HG03342 (cell line): ENCODE data around the gene RBM27.
"Not testable (repeated sequence)": the region's sequence is repeated elsewhere in the genome, so short reads cannot be mapped to it uniquely, and the experiment has no call there.

ENCODE experiments used
- ATAC-seq: cut with Tn5 transposase; IDR thresholded peaks from one replicate; pipeline ENCODE4 v1.9.1; 2021; ENCODE audit warnings: mild to moderate bottlenecking, moderate library complexity; ENCODE audit not compliant: unreplicated experiment

The RBM27 gene, protein sequence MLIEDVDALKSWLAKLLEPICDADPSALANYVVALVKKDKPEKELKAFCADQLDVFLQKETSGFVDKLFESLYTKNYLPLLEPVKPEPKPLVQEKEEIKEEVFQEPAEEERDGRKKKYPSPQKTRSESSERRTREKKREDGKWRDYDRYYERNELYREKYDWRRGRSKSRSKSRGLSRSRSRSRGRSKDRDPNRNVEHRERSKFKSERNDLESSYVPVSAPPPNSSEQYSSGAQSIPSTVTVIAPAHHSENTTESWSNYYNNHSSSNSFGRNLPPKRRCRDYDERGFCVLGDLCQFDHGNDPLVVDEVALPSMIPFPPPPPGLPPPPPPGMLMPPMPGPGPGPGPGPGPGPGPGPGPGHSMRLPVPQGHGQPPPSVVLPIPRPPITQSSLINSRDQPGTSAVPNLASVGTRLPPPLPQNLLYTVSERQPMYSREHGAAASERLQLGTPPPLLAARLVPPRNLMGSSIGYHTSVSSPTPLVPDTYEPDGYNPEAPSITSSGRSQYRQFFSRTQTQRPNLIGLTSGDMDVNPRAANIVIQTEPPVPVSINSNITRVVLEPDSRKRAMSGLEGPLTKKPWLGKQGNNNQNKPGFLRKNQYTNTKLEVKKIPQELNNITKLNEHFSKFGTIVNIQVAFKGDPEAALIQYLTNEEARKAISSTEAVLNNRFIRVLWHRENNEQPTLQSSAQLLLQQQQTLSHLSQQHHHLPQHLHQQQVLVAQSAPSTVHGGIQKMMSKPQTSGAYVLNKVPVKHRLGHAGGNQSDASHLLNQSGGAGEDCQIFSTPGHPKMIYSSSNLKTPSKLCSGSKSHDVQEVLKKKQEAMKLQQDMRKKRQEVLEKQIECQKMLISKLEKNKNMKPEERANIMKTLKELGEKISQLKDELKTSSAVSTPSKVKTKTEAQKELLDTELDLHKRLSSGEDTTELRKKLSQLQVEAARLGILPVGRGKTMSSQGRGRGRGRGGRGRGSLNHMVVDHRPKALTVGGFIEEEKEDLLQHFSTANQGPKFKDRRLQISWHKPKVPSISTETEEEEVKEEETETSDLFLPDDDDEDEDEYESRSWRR

DNA sequence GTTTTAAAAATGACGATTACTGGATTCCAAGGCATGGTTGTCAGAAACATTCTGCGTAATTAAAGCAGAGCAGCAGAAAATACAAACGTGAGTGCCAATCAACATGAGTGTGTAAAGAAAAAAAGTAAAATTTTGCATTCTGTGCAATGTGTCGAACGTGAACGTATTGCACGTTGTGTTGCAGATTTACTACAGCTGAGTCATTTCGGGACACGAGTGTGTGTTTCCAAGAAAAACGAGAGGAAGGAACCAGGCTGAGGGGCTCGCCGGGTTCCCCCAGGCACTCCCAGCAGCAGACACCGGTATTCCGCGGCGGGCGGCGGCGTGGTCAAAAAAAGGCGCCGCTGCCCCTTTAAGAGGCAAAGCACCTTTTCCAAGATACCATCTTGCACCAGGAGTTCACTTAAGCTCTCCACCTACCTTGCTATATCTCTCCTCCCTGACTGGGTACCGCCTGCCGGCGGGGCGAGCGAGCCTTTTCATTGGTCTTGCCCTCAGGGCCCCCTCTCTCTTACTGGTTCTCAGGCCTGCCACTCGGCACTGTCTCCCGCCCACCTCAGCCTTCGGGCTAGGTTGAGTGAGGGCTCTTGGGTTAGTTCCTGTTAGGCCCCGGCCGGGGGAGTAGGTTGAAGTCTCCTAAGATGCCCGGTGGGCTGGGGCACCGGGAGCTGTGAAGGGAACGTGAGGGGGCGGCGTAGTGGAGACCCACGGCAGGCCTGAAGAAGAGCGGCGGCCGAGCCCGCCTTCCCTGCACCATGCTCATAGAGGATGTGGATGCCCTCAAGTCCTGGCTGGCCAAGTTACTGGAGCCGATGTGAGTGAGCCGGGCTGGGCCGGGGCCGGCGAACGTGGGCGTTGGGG lies at the start of gene RBM27:
RBM27 (plus strand) TSS at position 595 of the 861 bp plus-strand sequence; CDS start at position 756, 161 bp downstream.
- ATAC-seq: peak; percentile 100

DNA sequence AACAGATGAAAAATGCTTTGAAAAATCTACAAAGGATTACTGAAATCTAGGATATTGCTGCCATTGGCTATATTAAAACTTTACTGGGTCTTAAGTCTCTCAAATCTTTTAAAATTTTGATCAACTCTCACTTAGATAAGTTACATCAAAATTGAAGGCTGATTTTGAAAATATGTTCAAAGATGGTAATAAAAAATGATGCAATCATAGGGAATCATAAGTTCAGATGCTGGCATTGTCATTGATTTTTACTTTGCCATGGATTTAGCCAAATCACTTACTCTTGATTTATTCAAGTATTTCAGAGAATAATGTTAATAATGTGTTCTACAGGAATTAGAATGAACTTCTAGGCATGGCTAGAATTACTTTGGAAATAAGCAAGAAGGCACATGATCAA lies 45.1 kb upstream of the RBM27 start:
- ATAC-seq: no peak

DNA sequence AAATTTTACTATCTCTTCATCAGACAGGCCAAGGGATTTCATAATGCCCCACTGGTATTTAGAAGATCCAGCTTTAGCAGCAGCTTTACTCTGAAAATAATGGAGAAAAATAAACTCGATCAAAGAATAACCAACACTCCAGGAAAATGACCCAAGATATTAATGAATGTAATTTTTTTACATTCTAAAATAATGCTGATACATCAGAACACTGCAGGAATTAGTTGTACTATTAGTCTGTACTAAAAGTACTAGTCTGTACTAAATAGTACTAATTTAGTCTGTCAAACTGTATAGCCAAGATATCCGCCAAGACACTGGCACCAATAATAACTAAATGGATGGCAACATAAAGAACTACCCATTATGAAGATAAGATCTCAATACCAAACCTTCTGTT lies 39.0 kb upstream of the RBM27 start:
- no peak for ATAC-seq

DNA sequence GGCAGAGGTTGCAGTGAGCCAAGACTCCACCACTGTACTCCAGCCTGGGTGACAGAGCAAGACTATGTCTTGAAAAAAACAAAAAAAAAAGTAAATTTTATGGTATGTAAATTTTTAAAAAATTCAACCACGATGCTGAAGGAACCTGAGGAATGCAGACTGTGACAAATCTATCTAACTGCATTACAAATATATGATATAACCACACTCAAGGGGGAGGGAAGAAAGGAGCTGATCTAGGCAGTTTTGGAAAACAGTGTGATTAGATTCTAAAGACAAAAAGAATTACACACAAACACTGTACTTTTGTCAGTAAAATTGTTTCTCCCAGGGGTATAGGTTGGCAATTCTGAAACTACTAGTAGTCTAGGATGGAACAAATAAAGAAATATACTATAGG lies 37.9 kb upstream of the RBM27 start:
- ATAC-seq: no peak

DNA sequence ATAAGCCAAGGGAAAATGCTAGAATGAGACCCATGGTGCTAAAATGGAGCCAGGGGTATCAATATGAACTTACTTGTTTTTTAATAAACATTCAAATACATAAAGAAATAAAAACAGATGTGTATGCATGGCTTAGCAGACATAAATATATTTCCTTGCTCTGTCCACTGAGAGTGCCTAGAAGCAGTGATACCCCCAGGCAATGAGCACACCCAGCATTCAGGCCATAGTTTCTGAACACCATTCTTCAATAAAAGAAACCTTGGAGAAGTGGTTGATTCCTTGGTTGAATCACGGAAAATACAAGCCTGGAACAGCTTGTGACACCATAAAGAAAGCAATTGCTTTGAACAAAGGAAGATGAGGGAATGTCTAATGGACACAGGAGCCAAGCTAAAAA lies 37.5 kb upstream of the RBM27 start:
- no peak for ATAC-seq

DNA sequence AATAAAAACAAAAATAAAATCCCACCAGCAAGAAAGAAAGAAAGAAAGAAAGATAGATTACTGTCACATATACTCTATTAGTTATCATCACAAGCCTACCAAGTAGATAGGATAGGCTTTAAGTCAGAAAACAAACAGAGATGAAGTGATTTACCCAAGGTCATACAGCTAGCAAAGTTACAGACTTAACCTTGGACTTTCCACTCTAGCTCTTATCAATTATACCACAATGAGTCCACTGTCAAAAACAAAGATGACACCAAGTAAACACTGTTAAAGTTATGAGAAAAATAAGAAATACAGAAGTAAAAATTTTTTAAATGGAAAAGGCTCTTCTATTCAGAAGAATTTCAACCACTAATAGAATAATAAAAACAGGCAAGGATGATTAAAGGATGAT lies 34.3 kb upstream of the RBM27 start:
- no peak for ATAC-seq

DNA sequence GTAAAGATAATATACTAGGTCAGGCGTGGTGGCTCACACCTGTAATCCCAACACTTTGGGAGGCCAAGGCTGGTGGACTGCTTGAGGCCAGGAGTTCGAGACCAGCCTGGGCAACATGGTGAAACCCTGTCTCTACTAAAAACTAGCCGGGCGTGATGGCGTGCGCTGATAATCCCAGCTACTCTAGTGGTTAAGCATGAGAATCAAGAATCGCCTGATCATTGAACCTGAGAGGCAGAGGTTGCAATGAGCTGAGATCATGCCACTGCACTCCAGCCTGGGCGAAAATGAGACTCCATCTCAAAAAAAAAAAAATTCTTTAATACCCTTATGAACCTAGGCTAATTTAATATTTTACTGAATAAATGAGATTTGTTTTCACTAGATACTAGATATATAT lies 30.4 kb upstream of the RBM27 start:
- peak; percentile 76 for ATAC-seq

DNA sequence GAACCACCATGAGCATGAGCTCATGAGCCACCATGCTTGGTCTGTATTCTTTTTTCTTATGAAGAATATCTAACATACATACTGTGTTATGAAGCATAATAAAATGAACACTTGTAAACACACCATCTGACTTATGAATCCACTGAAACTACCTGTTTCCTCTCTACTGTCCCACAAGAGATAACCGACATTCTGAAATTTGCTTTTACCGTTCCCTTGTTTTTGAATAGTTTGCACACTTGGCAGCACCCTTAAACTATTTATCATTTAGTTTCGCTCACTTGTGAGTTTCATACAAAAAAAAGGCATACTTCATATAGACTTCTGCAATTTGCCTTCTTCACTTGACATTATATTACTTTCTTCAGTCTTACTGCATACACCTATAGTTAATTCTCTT lies 29.8 kb upstream of the RBM27 start:
- peak; percentile 96 for ATAC-seq

DNA sequence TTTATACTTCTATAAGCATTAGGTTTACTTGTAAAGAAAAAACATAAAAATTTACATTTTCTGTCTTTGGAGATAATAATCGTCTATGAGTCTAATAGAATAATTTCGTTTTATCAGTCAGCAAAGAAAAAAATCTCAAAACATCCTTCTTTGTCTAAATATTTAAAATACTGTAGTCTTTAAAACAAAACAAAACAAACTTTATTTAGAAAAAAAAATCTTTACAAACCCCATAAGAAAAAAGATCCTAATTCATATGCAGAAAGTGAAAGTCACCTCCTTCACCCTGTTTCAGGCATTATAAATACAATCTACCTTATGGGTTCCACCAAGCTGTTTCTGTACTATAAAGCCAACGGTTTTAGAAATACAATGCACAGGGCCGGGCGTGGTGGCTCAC lies 26.6 kb upstream of the RBM27 start:
- no peak for ATAC-seq

DNA sequence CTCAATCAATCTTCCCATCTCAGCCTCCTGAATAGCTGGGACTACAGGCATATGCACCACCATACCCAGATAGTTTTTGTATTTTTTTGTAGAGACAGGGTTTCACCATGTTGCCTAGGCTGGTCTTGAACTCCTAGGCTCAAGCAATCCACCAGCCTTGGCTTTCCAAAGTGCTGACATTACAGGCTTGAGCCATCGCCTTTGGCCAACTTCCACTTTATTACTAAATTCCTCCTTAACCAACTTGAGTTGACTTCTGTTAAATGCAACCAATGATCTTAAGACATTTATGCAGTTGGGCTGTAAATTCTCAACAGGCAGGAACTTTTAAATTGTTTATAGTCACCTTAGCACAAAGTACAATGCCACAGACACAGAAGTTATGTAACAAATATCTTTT lies 23.7 kb upstream of the RBM27 start:
- no peak for ATAC-seq

DNA sequence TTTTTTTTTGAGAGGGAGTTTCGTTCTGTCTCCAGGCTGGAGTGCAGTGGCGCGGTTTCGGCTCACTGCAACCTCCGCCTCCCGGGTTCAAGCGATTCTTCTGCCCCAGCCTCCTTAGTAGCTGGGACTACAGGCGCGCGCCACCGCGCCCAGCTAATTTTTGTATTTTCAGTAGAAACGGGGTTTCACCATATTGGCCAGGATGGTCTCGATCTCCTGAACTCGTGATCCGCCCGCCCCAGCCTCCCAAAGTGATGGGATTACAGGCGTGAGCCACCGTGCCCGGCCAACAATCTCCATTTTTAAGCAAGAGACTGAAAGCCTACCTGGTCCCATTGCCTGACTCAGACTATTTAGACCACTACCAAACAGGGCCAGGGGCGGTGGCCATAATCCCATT lies 20.0 kb upstream of the RBM27 start:
- ATAC-seq: not testable (repeated sequence)

DNA sequence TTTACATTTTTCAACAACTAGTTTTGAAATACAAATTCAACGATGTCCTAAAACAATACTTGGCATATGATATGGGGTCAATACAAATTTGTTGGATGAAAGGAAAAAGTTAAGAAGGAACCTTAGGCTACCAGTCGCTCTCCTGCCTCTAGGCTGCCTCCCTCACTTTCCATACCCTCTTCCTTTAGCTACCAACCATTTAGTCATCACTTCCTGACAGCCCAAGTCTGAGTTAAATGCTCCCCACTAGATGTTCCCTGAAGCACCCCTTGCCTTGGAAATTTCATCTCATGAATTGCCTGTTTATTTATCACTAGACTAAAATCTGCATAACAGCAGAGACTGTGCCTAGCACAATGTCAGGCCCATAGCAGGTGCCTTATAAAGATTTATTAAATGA lies 18.2 kb upstream of the RBM27 start:
- no peak for ATAC-seq

DNA sequence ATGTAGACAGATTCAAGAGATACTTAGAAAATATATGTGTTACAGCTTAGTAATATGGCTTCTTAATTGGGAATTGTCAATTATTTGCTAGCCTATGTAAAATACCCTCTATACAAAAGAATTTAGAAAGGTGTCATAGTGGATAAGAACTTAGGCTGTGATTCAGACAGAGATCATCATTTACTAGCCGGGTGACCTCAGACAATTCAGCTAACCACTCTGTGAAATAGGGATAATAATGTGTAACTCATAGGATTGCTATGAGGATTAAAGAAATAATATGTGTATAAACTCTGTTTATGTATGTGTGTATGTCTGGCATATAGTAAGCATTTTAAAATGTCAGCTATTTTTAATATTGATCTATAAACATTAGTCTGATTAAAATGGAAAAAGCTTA lies 15.0 kb upstream of the RBM27 start:
- no peak for ATAC-seq

DNA sequence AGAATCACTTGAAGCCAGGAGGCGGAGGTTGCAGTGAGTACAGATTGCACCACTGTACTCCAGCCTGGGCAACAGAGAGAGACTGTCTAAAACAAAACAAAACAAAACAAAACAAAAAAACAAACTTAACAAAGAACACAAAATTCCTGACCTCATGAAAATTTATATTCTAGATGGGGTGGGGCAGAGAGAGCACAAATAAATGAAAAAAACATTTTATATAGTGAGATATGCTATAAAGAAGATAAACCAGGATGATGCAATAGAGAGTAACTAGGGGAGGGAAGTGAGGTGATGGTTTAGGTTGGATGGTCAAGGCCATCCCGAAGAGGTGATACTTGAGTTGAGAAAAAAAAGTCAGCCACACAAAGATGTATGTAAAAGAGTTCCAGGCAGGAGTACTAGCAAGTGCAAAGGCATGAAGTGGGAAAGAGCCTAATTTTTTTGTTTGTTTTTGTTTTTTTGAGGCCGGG lies 10.8 kb upstream of the RBM27 start:
- no peak for ATAC-seq

DNA sequence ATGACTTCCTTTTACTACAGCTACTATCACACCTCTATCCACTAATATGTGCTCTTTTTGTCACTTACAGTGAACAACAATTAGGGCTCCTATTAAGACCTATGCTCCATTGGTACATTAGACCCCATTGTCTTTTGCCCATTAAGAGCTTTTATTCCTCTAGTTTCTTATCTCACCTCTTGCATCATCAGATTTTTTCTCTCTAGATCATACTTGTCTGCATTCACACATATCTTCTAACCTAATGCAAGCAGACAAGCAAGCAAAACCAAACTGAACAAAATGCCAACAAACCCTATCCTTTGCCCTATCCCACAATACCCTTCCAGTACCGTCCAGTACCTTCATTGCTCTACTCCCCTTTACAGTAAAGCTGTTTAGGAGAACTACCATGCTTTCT lies 10.1 kb upstream of the RBM27 start:
- ATAC-seq: no peak

DNA sequence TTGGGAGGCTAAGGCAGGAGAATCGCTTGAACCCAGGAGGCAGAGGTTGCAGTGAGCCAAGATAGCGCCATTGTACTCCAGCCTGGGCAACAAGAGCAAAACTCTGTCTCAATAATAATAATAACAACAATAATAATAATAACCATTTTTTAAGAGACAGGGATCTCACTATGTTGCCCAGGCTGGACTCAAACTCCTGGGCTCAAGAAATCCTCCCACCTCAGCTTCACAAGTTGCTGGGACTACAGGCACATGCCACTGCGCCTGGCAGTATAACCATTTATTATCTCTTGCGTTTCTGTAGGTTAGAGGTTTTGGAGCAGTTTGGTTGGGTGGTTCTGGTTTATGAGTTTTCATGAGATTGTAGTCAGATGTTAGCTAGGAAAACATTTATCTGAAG lies 8.4 kb upstream of the RBM27 start:
- not testable (repeated sequence) for ATAC-seq

DNA sequence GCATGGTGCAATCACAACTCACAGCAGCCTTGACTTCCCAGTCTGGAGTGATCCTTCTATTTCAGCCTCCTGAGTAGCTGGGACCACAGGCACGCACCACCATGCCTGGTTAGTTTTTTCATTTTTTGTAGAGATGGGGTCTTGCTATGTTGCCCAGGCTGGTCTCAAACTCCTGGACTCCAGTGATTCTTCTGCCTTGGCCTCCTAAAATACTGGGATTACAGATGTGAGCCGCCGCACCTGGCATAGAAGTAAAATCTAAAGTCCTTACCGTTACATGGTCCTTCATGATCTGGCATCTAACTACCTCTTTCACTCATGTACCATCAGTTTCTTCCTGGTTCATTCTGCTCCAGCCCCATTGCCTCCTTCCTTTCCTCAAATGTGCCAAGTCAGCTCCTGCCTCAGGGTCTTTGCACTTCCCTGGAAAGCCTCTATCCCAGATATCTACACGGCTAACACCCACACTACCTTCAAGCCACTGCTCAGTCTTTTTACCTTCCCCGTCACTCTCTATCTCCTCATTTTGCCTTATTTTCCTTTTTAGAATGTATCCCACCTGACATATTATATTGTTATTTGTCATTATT lies 6.9 kb upstream of the RBM27 start:
- no peak for ATAC-seq

DNA sequence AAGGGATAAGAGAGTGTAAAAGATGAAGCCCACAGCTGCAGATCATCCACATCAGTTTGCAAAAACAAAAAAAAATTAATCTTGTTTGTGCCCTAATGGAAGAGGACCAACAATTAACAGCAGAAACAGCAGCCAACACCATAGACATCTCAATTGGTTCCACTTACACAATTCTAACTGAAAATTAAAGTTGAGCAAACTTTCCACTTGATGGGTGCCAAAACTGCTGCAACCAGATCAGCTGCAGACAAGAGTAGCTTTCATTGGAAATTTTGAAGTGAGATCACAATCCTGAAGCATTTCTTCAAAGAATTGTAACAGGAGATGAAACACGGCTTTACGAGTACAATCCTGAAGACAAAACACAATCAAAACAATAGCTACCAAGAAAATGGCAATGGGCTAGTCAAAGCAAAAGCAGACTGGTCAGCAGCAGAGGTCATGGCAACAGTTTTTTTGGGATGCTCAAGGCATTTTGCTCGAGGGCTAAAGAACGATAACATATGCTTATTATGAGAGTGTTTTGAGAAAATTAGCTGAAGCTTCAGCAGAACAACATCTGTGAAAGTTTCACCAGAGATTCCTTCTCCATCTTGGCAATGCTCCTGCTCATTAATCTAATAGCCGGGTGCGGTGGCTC lies 4.1 kb upstream of the RBM27 start:
- no peak for ATAC-seq

DNA sequence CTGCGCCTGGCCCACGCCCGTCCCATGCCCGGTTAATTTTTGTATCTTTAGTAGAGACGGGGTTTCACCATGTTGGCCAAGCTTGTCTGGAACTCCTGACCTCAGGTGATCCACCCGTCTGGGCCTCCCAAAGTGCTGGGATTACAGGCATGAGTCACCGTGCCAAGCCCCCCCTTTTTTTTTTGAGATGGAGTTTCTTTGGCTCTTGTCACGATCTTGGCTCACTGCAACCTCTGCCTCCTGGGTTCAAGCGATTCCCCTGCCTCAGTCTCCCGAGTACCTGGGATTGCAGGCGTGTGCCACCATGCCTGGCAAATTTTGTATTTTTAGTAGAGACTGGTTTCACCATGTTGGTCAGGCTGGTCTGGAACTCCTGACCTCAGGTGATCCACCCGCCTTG lies 1.6 kb upstream of the RBM27 start:
- not testable (repeated sequence) for ATAC-seq

DNA sequence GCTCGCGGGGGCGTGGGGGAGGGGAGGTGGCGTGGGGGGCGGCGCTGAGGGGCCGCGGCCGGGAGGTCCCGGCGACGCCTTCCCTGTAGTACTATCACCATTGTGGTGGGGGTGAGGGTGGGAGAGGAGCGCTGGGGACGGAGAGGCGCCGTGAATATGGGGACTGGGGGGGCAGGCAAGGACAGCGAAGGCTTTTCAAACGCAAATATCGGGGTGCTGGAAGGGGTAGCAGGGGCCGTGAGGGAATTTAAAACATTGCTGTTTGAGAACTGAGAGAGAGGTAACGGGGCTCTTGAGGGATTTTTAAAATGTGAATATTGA lies 427 bp downstream of the RBM27 start:
- peak; percentile 11 for ATAC-seq
